NCI-H2227 (cell line): ENCODE measurements around the gene RUNX1.

Experiments used
- DNase-seq: peaks from one replicate; lab custom pipeline; 2025; ENCODE audit not compliant: unreplicated experiment; lab: John Stamatoyannopoulos, UW

Gene RUNX1

GRCh38 chr21:34949499-34949898 is 99.6 kb downstream of the RUNX1 start:
- DNase-seq: no peak

- no peak for DNase-seq
Measured at GRCh38 chr21:34949030-34949429, 100.1 kb downstream of the RUNX1 start.

GRCh38 chr21:34948157-34948556 is 100.9 kb downstream of the RUNX1 start:
- DNase-seq: no peak

- DNase-seq: no peak
Measured at GRCh38 chr21:34946916-34947534, 102.1 kb downstream of the RUNX1 start.

- DNase-seq: no peak
Measured at GRCh38 chr21:34946385-34946840, 102.7 kb downstream of the RUNX1 start.

- no peak for DNase-seq
Measured at GRCh38 chr21:34945288-34945687, 103.8 kb downstream of the RUNX1 start.

- no peak for DNase-seq
Measured at GRCh38 chr21:34944015-34944755, 104.9 kb downstream of the RUNX1 start.

GRCh38 chr21:34942911-34943310 is 106.2 kb downstream of the RUNX1 start:
- DNase-seq: no peak

GRCh38 chr21:34941162-34941561 is 107.9 kb downstream of the RUNX1 start:
- no peak for DNase-seq

GRCh38 chr21:34939673-34940331 is 109.3 kb downstream of the RUNX1 start:
- no peak for DNase-seq

- DNase-seq: no peak
Measured at GRCh38 chr21:34938089-34938764, 110.9 kb downstream of the RUNX1 start.

GRCh38 chr21:34936883-34937563 is 112.1 kb downstream of the RUNX1 start:
- no peak for DNase-seq

GRCh38 chr21:34936371-34936789 is 112.7 kb downstream of the RUNX1 start:
- DNase-seq: no peak

- DNase-seq: no peak
Measured at GRCh38 chr21:34935898-34936297, 113.2 kb downstream of the RUNX1 start.

GRCh38 chr21:34935452-34935851 is 113.7 kb downstream of the RUNX1 start:
- DNase-seq: no peak

GRCh38 chr21:34934350-34934749 is 114.8 kb downstream of the RUNX1 start:
- DNase-seq: no peak

- no peak for DNase-seq
Measured at GRCh38 chr21:34933609-34934335, 115.3 kb downstream of the RUNX1 start.

GRCh38 chr21:34932233-34932632 is 116.9 kb downstream of the RUNX1 start:
- no peak for DNase-seq

GRCh38 chr21:34930971-34931370 is 118.1 kb downstream of the RUNX1 start:
- DNase-seq: no peak

- no peak for DNase-seq
Measured at GRCh38 chr21:34928637-34929036, 120.5 kb downstream of the RUNX1 start.
